ENCODE results near the gene KRTAP22-2.

The KRTAP22-2 gene

DNA sequence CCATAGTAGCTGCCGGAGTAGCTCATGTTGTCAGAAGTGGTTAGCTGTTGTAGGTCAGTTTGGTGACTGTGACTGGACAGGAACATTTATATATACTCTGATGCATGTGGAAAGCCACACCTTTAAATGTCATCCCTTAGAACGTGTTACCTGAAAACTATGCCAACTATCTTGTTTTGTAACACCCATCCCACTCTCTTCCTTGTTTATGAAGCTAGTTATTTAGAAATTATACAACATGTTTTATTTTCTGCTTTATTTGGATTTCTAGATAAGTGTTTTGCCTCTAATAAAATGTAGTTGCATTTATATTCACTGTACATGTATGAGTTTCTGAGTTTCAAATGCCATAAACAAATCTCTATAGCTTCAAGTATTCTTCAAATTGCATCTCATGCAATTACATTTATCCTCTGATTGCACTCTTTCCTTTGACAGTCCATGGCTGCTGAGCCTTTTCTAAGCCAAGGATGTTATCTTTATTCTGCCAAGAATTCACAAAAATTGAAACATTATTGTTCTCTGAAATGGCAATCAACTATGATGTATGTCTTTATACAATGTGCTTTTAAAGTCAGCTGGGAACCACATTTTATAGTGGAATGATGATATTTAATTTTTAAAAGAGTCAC, 28.8 kb downstream of the KRTAP22-2 start, which contains the start of gene KRTAP19-7:
KRTAP19-7 (minus strand) TSS at position 51 of the 632 bp plus-strand sequence; CDS start at position 26, 25 bp downstream.
- in situ Hi-C loops (cut with HindIII; ENCODE audit: low sequenced_read_pairs), result no loop called here

GRCh38 chr21:30555095-30555494, 35.1 kb downstream of the KRTAP22-2 start:
- no peak overlapping the region for H3K4me3 ChIP-seq (ENCODE audit: low read depth, low read length)
- in situ Hi-C loops (cut with HindIII; ENCODE audit: low sequenced_read_pairs), result no loop called here
- DNase-seq (ENCODE audit: low read depth, low spot score), result no peak
- TF ChIP-seq CTCF (IDR thresholded peaks at IDR 0.05; ENCODE audit: low read depth, low read length), result no peak

More for the DNA sequence above, 28.8 kb downstream of the KRTAP22-2 start, which contains the start of gene KRTAP19-7:
- H3K4me3 ChIP-seq (ENCODE audit: low read depth, low read length), result no peak within 1 kb of the TSS
- DNase-seq (ENCODE audit: low read depth, low spot score), result no peak
- no peak for TF ChIP-seq CTCF (IDR thresholded peaks at IDR 0.05; ENCODE audit: low read depth, low read length)

DNA sequence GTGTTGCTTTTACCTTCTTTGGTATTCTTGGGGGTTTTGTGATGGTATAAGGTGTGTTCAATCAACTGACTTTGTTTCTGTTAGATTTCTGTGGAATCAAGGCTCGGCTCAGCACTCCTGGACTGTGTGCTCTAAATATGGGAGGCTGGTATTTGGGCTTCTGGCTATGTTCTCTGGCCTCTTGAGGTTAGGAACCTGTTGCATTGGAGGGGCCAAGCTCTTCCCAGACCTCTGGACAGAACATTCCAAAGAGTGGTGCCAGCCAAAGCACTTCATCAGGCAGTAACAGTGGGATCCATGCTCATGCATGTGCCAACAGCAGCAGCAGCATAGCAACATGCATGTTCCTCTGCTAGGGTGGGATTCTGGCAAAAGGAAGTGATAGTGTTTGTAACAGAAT, 37.4 kb downstream of the KRTAP22-2 start:
- no peak overlapping the region for H3K4me3 ChIP-seq (ENCODE audit: low read depth, low read length)
- no peak for TF ChIP-seq CTCF (IDR thresholded peaks at IDR 0.05; ENCODE audit: low read depth, low read length)
- no peak for DNase-seq (ENCODE audit: low read depth, low spot score)
- in situ Hi-C loops (cut with HindIII; ENCODE audit: low sequenced_read_pairs), result no loop called here

- DNase-seq (ENCODE audit: low read depth, low spot score), result no peak
- no peak within 1 kb of the TSS for H3K4me3 ChIP-seq (ENCODE audit: low read depth, low read length)
- in situ Hi-C loops (cut with HindIII; ENCODE audit: low sequenced_read_pairs), result no loop called here
- no peak for TF ChIP-seq CTCF (IDR thresholded peaks at IDR 0.05; ENCODE audit: low read depth, low read length)
These were observed 48.4 kb downstream of the KRTAP22-2 start, which contains the start of gene KRTAP19-6 for GRCh38 chr21:30541764-30542163. TSS of gene KRTAP19-6 (minus strand) at chr21:30541864. CDS start at chr21:30541833, 31 bp downstream.
